AG09309 (cell line): Measurements from ENCODE around the gene SLC47A2.

Experiments used
- DNase-seq: peaks from one replicate; pipeline ENCODE4 v3.0.0-alpha.2; 2010; ENCODE audit warnings: low read depth
- H3K4me3 ChIP-seq: 2 replicates; pipeline ENCODE4 v1.5.1; 2011; ENCODE audit warnings: mild to moderate bottlenecking, low read depth, low read length, moderate library complexity; ENCODE audit not compliant: control insufficient read depth
- TF ChIP-seq, protein P1 (sequence below): IDR thresholded peaks from 2 replicates; pipeline ENCODE4 v1.5.1; 2011; ENCODE audit warnings: mild to moderate bottlenecking, low read depth, low read length, inconsistent platforms; ENCODE audit not compliant: insufficient read depth, control insufficient read depth; ENCODE audit errors: missing control alignments

Gene SLC47A2

DNA sequence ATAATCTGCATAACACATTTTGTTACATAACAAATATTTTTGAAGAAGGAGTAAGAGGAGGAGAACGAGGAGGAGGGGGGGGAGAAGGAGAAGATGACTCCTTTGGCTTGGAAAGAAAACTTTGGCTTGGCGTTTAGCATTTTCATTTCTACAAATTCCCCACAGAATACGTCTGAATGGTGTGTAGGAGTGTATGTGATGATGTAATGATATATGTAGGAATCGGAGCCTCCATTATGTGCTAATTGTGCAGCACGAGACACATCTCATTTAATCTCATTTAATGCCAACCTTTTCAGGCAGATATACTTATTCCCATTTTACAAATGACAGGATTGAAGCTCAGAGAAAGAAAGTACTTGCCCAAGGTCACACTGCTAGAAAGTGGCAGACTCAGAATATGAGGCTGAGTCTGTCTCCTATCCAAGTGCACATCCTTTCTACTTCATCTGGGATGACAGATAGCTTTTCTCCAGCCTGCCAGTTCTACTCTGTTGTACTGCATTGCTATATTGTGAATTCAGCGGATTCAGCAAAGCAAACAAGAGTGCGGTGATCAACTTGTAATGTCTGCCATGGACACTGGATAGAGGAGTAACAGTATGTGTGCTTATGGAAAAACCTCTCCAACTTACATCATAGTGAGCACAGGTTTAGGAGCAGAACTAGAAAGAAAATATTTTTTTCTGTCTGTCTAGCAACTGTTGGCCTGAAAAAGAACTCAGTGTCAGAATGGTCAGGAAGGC lies 10.4 kb upstream of the SLC47A2 start:
- no peak for DNase-seq
- no peak overlapping the region for H3K4me3 ChIP-seq
- TF ChIP-seq, protein P1, sequence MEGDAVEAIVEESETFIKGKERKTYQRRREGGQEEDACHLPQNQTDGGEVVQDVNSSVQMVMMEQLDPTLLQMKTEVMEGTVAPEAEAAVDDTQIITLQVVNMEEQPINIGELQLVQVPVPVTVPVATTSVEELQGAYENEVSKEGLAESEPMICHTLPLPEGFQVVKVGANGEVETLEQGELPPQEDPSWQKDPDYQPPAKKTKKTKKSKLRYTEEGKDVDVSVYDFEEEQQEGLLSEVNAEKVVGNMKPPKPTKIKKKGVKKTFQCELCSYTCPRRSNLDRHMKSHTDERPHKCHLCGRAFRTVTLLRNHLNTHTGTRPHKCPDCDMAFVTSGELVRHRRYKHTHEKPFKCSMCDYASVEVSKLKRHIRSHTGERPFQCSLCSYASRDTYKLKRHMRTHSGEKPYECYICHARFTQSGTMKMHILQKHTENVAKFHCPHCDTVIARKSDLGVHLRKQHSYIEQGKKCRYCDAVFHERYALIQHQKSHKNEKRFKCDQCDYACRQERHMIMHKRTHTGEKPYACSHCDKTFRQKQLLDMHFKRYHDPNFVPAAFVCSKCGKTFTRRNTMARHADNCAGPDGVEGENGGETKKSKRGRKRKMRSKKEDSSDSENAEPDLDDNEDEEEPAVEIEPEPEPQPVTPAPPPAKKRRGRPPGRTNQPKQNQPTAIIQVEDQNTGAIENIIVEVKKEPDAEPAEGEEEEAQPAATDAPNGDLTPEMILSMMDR: no peak

DNA sequence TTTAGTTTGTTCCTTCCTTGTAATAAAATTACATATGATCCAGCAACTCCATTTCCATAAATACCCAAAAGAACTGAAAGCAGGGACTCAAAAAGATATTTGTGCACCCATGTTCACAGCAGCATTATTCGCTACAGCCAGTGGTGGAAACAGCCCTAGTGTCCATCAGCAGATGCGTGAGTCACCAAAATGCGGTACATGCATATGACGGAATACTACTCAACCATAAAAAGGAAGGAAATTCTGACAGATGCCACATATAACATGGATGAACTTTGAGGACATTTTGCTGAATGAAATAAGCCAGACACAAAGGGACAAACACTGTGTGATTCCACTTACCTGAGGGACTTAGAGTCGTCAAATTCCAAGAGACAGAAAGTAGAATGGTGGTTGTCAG lies 9.1 kb upstream of the SLC47A2 start:
- TF ChIP-seq, protein P1: no peak
- H3K4me3 ChIP-seq: no peak overlapping the region
- DNase-seq: no peak

DNA sequence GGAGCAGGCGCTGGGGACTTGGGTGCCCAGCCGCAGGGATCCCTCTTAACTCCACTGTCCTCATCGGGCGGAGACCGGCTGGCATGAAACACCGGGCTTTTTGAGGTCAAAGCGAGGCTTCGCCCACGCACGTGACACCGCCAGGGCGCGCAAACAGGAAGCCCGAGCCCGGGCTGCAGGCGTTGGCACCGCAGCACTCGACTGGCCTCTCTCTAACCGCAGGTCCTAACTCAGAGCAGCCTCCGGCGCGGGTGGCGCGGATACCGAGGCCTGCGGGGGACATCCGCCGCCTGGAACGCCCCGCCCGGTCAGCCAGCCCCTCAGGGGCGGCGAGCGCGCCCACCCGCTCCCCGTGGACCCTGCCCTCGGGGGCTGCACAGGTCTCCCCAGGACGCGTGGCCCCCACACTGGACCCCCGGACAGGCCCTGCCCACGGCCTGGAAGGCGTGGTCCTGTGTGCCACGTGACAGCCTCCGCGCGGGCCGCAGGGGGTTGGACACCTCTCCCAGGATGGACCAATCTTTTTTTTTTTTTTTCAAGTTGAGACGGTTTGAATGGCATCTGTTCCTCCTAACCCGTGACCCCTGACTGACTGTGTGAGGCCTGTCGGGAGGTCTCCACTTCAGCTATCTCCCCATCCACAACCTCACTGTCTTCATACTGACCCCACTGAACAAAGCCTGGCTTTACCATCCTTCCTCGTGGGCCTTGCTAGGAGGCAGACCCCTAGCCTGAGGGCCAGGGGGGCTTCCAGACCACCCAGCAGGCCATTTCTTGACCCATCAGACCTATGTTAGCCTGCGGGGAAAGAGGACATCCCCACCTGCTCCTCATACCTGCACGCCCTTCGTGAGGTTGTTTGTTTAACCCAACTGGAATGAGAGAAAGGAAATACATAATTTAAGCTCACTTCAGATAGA lies 8.4 kb upstream of the SLC47A2 start:
- H3K4me3 ChIP-seq: no peak overlapping the region
- no peak for DNase-seq
- TF ChIP-seq, protein P1: no peak

DNA sequence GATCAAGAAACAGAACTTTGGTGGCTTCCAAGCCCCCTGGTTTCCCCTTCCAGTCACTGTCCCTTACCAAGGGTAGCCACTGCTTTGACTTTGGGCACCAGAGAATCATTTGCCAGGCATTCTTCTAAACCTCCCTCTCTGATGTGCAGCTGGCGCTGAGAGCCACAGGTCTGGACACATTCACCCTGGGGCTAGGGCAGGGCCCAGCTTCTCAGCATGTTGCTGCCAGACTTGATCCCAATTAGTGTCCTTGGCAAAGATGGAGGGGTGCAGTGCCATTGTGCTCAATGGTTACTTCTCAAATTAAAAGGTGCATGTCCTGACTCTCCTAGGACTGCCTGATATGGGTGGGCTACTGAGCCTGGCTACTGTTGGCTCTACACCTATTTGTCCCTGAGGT lies 7.6 kb upstream of the SLC47A2 start:
- TF ChIP-seq, protein P1: no peak
- no peak for DNase-seq
- H3K4me3 ChIP-seq: no peak overlapping the region

DNA sequence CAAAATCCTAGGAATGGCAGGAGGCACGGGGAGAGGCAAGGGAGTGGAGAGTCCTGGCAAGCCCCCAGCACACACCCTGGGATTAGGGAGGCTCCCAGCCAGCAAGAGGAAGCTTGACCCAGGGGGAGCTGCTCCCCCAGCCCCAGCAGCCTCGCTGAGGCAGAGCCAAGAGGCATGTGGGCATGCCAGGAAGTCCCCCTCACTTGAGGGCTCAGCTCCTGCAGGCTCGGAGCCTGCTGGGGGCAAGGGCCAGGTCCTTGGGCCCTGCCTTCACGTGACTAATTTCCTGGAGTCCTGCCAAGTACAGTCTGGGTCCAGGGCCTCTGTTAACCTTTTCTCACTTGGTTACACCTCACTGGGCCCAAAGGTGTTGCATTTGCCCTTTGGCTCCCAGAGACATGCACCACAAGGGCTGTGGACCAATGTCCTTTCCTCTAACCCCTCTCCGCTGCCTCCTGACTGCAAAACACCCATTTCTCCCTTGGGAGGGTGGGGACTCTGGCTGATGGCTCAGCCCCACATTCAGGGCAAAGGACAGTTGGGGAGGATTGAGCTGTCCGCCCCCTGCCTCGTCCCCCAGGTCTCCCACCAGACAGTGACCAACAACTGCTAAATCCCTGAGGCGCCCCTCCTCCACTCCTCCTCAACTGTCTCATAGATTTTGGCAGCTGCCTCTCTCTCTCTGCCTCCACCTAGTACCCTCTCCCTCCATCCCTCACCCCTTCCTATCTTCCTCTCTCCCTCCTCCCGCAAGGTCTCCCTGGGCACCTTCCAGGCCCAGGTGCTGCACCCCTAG lies 4.4 kb upstream of the SLC47A2 start:
- DNase-seq: no peak
- TF ChIP-seq, protein P1: no peak
- no peak overlapping the region for H3K4me3 ChIP-seq

DNA sequence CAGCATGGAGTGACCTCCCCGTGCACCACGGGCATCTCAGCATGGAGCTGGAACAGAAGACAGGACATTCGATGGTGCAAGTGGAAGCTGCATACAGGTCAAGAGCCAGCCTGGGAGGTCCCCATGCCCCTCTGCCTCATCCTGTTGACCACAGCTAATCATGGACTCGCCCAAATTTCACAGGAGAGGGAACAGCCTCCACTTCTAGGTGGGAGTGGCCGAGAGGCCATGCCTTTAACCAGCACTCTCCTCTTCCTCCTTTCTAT lies 3.8 kb upstream of the SLC47A2 start:
- H3K4me3 ChIP-seq: no peak overlapping the region
- TF ChIP-seq, protein P1: no peak
- no peak for DNase-seq
